HG03108 (cell line): ENCODE results near the gene LRRTM4.
"Not testable (repeated sequence)": the region's sequence is repeated elsewhere in the genome, so short reads cannot be mapped to it uniquely, and the experiment has no call there.

Source experiments
- ATAC-seq: cut with Tn5 transposase; IDR thresholded peaks from one replicate; pipeline ENCODE4 v1.9.1; 2021; ENCODE audit warnings: moderate library complexity; ENCODE audit not compliant: unreplicated experiment

LRRTM4 gene

DNA sequence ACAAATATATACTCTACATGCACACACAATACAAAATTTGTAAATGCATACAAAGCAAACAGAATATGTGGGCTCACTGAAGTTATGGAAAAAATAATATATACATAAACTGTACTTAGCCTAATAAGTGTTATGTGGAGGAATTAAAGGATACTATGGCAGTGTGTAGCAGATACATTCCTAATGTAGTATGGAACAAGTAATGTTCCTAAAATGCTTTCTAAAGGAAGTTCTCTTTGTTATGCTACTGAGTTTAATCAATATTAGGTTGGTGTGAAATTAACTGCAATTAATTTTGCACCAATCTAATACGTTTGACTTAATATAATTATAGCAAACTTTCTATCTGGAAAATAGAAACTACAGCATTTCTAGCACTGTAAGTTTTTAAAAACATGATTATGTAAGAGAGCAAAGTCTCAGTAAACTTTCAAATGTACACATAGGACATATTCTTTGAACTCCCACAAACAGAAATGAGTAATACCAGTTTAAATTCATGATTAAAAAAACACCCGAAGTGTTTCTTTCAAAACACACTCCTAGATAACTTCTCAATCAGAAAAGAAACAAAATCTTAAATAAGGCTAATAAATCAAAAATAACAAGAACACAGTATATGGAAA is 331.3 kb downstream of the LRRTM4 start:
- no peak for ATAC-seq

DNA sequence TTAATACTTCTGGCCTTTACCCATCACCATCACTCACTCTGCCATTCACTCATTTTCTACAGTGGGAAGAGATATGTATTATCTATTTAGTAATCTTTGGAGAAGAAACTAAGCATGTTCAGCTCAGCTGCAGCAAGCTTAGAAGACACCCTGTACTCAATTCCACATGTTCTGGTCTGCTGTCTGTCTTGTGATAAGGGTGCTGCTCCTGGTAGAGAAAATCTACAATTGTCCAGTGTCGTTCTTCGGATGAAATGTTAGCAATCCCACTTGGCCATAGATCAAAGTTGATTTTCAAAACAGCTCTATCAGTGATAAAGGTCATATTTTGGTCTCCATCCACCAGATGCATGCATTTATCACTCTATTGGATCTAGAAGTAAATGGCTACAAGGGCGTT is 337.1 kb downstream of the LRRTM4 start:
- no peak for ATAC-seq

DNA sequence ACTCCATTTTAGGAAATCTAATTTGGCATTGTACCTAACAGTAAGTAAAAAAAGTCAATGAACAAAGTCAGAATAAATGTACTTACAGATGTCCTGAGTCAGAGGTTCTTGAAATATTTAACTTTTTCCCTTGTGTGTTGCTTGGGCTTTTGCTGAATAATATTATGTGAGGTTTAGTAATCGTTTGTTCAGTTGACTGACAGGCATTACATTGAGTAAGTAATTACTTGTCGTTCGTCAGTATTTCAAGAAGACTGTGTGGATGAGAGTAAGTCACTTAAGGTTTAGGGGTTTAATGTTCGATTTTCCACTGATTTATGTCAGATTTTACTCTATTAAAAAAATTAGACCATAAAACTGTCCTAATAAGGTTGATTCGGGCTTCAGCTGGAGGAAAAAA is 342.9 kb downstream of the LRRTM4 start:
- ATAC-seq: no peak

DNA sequence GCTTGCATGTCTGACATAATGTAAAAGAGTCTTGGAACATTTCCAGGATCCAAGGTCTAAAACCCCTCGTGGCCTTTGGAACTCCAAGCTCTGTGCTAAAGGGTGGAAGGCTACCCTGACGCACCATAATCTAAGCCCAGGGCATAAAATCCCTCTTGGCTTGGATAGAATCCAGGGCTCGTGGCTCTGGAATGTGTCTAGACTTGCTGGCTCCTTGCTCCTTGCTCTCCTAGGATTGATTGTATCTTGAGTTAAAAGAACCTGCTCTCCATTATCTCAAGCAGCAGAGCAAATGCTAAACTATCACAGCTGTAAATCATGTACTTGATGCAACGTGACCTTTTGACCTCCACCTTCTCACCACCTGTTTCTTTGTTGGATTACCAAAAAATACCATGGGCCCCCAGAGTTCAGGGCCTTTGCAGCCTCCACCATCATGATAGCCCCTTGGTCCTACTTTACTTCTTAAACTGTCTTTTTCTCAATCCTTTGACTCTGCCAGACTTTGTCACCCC is 346.9 kb downstream of the LRRTM4 start:
- ATAC-seq: not testable (repeated sequence)

DNA sequence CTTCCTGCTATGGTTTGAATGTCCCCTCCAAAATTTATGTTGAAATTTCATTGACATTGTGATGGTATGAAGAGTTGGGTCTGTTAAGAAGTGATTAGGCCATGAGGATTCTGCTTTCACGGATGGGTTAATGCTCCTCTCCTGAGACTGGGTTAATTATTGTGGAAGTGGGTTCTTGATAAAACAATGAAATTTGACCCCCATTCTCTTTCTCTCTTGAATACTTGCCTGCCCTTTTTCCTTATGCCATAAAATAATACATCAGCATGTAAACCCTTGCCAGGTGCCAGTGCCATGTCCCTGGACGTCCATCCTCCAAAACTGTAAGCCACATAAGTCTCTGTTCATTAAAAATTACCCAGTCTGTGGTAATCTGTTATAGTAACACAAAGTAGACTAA is 352.8 kb downstream of the LRRTM4 start:
- ATAC-seq: no peak

DNA sequence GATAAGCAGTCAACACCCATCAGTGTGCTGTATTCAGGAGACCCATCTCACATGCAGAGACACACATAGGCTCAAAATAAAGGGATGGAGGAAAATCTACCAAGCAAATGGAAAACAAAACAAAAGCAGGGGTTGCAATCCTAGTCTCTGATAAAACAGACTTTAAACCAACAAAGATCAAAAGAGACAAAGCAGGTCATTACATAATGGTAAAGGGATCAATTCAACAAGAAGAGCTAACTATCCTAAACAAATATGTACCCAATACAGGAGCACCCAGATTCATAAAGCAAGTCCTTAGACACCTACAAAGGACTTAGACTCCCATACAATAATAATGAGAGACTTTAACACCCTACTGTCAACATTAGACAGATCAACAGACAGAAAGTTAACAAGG is 358.2 kb downstream of the LRRTM4 start:
- ATAC-seq: not testable (repeated sequence)

DNA sequence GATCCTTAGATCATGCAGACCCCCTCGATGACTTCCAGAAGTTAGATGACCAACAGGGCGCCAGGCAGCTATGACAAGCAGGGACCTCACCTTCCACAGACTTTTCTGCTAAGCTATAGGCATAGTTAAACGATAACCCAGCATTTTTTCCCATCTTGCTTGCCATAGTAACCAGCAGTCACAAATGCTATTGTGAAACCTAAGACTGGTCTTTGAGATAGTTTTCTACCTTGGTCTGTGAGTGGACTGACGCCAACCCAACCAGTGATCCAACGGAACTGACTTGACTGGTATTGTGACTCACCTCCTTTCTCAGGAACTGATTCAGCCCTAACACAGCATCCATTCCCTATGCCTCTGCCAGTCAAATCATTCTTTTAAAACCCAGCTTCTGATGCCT is 361.2 kb downstream of the LRRTM4 start:
- no peak for ATAC-seq

DNA sequence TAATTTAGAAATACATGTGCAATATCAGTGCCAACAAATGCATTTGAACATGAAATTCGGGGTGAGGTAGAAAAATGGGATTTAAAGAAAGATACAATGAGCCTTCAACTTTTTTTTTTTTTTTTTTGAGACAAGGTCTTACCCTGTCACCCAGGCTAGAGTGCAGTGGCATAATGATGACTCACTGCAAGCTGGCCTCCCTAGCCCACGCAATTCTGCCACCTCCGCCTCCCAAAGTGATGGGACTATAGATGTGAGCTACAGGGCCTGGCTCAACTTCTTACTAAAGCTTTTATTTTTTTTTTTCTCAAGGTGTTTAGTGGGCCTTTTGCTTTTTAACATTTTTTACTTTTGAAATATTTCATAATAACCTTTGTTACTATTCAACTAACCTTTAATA is 365.6 kb downstream of the LRRTM4 start:
- ATAC-seq: no peak

DNA sequence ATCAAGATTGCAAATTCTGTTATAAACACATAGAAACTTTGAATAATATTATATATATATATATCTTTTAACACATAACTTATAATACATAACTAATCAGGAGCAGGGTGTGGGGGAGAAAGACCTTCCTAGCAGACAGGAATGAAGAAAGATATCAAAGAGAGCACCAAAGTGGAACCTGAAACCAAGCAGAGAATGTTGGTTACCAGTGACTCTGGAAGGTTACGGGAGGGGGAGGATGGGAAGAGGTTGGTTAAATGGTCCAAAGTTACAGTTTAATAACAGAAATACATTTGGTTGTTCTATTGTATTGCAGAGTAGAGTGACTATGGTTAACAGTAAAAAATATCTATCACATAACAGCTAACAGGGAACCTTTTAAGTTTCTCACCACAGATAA is 366.7 kb downstream of the LRRTM4 start:
- ATAC-seq: no peak

DNA sequence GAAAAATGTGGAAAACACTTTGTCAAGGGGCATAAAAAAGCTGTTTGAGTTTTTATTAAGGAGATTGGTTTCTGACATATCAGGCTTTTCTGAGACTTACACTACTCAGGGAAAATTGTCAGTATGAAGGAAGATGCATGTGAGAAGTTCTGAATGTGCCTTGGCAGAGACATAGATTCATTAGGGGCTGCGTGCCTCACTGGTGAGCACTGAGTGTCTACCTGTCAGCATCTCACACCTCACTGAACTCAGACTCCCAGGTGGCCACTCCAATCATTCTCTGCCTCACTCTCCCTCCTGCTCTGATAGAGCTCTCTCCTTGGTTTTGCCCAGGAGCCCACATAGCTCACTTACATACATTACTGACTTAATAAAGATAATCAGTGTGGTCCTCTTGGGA is 372.6 kb downstream of the LRRTM4 start:
- no peak for ATAC-seq

DNA sequence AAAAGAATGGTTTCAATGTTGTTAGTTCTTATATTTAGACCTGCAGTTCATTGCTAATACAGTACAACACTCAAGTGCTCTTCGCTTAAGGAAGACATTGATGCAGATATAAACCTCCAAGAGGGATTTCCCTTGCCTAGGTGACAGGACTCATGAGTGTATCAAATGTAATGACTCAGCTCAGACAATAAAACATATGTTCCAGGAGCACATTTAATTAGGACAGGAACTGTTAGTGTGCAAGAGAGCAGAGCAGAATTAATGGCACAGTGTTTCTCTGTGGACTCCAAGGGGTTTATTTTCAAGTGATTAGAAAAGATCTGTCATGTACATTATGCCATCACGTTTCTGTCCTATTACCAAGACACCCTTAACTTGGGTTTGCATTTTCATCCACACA is 375.0 kb downstream of the LRRTM4 start:
- no peak for ATAC-seq

DNA sequence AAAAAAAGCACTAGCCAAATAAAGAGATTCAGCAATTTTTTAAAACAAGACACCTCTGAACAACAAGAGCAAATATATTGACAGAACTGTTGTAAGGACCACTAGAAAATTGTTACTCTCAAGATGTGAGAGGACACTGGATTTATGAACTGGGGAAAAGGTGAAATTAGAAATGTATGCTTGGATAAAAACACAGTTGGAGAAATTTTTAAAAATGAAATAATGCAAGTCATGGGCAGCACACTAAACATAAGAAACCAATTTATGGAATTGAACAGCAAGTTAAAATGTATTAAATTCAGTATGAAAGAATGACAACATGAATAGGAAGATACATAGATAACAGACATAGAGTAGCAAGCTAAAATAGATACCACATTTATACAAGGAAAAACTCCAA is 377.4 kb downstream of the LRRTM4 start:
- ATAC-seq: no peak

DNA sequence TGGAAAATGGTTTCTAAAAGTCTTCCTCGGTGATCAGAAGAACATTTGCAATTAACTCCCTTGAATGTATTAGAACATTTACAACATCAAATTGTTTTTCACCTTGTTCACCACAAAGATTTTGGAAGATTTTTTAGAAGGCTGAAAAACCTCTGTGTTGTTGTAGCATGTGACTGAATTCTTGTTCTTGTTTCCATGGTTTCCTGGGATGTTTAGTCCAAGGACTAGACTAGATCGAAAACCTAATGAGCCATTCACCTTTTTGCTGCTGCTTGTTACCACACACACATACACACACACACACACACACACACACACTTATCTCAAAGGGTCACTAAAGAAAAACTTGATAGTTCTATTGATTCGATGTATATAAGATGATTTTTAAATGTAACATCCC is 380.0 kb downstream of the LRRTM4 start:
- no peak for ATAC-seq

DNA sequence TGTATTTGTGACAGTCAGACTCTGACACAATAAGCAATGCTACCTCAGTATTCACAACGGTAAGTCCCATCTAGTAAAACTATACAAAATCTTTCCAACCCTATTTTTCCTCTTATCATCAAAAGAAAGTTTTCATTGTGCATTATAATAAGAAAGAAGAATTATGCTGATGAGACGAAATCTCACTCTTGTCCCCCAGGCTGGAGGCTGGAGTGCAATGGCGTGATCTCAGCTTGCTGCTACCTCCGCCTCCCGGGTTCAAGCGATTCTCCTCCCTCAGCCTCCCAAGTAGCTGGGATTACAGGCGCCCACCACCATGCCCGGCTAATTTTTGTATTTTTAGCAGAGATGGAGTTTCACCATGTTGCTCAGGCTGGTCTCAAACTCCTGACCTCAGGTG is 393.7 kb downstream of the LRRTM4 start:
- ATAC-seq: not testable (repeated sequence)

DNA sequence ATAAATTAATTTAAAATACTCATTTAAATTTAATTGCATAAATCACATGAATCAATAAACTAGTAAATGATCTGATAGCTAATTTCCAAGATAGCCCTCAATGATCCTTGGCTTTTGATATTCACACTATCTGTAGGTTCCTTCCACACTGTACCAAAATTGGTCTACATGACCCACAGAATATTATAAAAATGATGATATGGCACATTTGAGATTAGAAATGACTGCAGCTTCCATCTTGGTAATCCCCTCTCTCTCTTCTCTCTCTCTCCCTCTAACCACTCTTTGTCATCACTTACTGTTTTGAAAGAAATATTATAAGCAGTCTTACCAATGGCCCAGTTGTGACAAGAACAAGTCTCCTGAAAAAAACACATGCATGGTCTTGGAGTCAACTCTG is 394.8 kb downstream of the LRRTM4 start:
- ATAC-seq: no peak

DNA sequence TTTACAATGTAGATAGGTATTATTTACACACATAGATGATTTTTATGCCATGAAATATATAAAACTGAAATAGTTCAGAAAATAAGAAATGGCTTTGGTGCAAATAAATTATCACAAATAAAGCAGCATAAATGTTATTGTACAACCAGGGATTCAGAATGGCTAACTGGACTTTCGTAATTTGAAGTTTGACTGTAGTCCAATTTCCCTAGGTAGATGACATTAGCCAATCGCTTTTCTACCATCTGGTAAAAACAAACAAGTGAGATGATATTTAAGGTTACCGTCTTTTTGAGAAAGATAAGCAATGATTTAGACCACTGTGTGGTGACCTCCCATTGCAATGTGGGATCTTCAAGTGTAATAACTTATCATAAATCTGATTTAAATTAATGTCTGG is 400.7 kb downstream of the LRRTM4 start:
- no peak for ATAC-seq

DNA sequence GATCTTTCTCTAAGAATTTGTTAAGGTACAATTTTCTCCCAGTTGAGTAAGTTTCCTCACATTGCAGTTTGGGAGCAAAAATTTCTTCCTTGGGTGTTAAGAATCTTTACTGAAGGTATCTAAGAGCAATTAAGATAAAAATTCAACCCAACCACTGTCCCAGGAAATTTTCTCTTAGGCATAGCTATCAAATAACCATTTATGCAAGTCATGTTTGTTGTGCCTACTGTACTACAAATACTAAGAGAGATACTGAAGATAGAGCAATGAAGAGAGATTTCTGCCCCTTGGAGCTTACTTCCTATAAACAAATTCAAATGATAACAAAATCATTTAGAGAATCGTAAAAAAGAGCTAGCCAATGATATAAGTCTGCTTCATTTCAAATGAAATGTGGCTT is 402.8 kb downstream of the LRRTM4 start:
- no peak for ATAC-seq

DNA sequence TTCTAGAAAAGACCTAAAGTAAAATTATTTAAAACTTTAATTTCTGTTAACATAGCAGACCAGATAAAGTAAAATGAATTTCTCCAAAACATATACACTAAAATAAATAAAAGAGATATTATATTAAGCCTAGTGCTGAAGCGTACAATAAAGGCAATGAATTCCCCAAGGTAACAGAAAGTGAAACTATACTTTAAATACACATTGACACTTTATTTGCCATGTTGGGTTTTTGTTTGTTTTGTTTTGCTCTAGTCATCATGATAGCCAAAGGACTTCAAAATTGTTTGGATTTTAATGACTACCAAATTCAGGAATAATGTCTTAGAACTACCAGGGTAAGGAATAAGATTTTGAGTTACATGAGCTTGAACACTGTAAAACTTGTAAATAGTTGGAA is 413.3 kb downstream of the LRRTM4 start:
- ATAC-seq: no peak

DNA sequence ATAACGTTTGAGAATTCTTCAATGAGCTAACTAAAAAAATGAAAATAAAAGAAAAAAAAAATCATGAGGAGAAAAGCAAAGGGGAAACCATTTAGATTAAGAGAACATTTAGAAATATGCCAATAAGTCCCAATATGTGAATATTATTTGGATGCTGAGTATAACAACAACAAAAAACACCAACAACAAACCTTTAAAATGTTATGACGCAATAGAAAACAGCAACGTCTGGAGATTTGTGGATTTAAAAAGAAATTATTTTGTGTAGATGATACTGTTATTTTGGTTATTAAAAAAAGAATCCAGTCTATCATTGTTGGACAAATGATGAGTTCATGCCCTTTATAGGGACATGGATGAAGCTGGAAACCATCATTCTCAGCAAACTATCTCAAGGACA is 417.2 kb downstream of the LRRTM4 start:
- ATAC-seq: no peak

DNA sequence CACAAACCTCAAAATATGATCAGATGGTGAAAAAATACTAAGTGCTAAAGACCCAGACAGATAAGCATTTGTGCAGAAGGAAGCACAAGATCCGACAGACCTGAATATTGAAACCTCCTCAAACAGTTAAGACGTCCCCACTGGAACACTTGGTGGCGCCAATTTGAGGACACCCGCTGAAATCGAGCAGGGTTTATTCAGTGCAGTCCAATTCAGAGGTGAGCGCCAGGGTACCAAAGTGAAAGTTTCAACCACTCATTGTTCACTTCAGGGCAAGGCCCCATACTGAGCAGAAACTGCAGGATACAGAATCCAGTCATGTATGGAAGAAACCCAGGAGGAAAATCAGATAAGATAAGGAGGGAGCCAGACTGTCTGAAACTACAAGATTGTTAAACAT is 417.6 kb downstream of the LRRTM4 start:
- no peak for ATAC-seq

DNA sequence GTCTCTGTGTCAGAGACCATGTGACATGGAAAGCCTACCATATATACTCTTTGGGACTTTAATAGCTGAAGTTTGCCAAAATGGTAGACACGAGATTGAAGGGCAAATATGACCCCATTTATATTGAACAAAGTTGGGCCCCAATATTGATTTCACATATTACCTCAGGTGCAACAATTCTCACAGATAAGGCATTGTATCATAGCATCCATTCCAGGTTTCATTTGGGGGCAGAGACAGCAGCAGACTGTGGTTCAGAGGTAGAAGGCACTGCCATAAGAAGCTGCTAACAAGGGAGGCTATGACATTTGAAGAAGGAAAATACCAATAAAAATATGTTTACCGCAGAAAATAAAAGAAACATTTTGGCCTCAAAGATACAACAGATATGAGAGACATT is 419.2 kb downstream of the LRRTM4 start:
- no peak for ATAC-seq

DNA sequence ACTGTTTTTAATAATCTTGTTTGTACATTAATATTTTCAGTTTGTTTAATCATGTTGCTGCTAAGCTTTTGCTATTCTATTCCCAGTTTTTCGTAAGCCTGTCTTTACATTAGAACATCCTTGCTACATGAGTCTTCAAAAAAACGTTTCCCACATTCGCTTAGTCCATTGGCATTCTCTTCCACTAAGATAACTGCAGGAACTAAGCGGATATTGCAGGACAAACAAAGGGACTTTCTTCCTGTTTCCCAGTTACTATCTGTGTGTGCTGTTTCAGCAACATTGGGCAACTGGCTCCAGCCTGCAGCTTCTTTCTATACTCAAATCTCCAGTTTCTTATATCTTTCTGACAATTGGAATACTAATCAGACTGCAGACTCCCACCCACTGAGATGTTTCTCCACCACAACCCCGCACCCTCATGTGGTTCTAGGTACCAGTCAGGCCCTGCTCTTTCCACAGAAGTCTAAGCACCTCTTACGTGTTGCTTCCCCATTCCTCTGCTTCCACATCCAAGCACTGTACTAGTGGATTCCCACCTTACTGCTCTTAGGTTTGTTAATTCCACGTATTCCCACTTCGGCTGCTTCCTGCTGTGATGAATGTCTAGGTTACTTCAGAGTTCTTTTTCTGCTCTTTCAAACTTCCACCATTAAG is 420.3 kb downstream of the LRRTM4 start:
- no peak for ATAC-seq

DNA sequence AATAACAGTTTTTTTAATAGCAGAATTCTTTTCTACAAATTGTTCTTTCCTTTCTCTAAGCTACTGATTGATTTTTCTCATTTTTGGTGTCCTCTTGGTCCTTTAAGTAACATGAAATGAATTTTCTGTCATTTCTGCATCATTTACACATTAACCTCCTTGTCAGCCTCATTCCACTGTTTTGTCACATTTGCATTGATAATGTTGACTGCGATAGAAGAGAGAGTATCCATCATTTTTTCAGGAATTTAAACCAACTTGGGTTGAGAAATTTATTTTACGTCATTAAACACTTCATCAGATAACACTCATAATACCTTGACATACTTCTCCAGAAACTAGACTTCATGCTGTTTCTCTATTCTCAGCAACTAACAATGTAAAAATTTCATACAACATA is 422.2 kb downstream of the LRRTM4 start:
- no peak for ATAC-seq
